HepG2 (cell line): Measurements from ENCODE around the gene ULK3. TPM values are rescaled to one million over a fixed set of nuclear protein-coding genes. Genes with fewer than 3 reads are reported as not detected.

Experiments
- ATAC-seq: fragments of 200-7000 bp; cut with Tn5 transposase; 3 replicates; pipeline ENCODE4 v1.9.1; 2020; ENCODE audit warnings: mild to moderate bottlenecking, moderate library complexity
- BruUV-seq: library from RNA; stranded (reverse); fragments of 400-500 nt; replicated peaks from 2 replicates; lab custom pipeline; 2021; lab: Mats Ljungman, UMichigan
- CTCF ChIA-PET: fragments of 300-600 bp; formaldehyde crosslinking; extraction: SDS; loops from one replicate; lab custom pipeline; 2021; ENCODE audit warnings: low total read pairs, inconsistent platforms, low intra/inter-chr PET ratio; lab: Yijun Ruan, JAX
- POLR2A ChIA-PET: fragments of 350-600 bp; sonication (Branson Sonifier 250); formaldehyde crosslinking; loops from one replicate; lab custom pipeline; 2020; ENCODE audit warnings: antibody characterized with exemption, inconsistent platforms; lab: Yijun Ruan, JAX
- DNase-seq: peaks from one replicate; pipeline ENCODE4 v3.0.0-alpha.2; 2015; ENCODE audit warnings: low spot score
- FAIRE-seq: peaks from 3 replicates; lab custom pipeline; 2011; peaks lifted over from hg19 to GRCh38; lab: Jason Lieb, UNC
- H2AFZ ChIP-seq: one replicate; pipeline ENCODE4 v1.6.1; 2011; ENCODE audit warnings: low read length, inconsistent platforms
- H3K27ac ChIP-seq: fragments of 300-600 bp; 3 replicates; pipeline ENCODE4 v1.8.0; 2011; ENCODE audit warnings: mixed run types, mild to moderate bottlenecking, mixed read lengths, low read length, inconsistent platforms; ENCODE audit not compliant: insufficient read depth; ENCODE audit errors: extremely low read length
- H3K27me3 ChIP-seq, 2 experiments: fragments of 200-600 bp in 1 of 2; 2 replicates in 1 of 2; 3 replicates in 1 of 2; pipeline versions ENCODE4 v1.6.0 to v1.8.0; 2011; ENCODE audit warnings: low read length in 2 of 2, mild to moderate bottlenecking in 2 of 2, moderate library complexity in 2 of 2, inconsistent platforms in 1 of 2; ENCODE audit not compliant: insufficient read depth in 2 of 2, control insufficient read depth in 1 of 2
- H3K36me3 ChIP-seq, 2 experiments: fragments of 200-600 bp in 1 of 2; replicated peaks in 1 of 2; 2 replicates in 1 of 2; 3 replicates in 1 of 2; pipeline versions ENCODE4 v1.5.1 to v1.8.0; 2011; ENCODE audit warnings: low read length in 2 of 2, inconsistent platforms in 1 of 2; ENCODE audit not compliant: insufficient read depth in 2 of 2, control insufficient read depth in 1 of 2
- H3K4me1 ChIP-seq: 2 replicates; pipeline ENCODE4 v1.5.1; 2012; ENCODE audit warnings: low read length, inconsistent platforms; ENCODE audit not compliant: insufficient read depth
- H3K4me2 ChIP-seq: 2 replicates; pipeline ENCODE4 v1.6.0; 2011; ENCODE audit warnings: low read depth, low read length, inconsistent platforms
- H3K4me3 ChIP-seq, 3 experiments: fragments of 200-600 bp in 1 of 3; sonication (generic), shearing (Covaris generic) in 1 of 3; replicated peaks in 1 of 3; 2 replicates each; pipeline ENCODE4 v1.5.1; 2011 to 2016; ENCODE audit warnings: low read length in 3 of 3, inconsistent platforms in 2 of 3, low read depth in 2 of 3, mild to moderate bottlenecking in 2 of 3, control low read depth in 1 of 3, mixed read lengths in 1 of 3; ENCODE audit not compliant: insufficient read depth in 1 of 3
- H3K79me2 ChIP-seq: one replicate; pipeline ENCODE4 v1.6.1; 2011; ENCODE audit warnings: low read length, inconsistent platforms; ENCODE audit not compliant: insufficient read depth
- H3K9ac ChIP-seq: 2 replicates; pipeline ENCODE4 v1.6.0; 2011; ENCODE audit warnings: mild to moderate bottlenecking, low read depth, low read length, inconsistent platforms; ENCODE audit not compliant: insufficient read depth
- H3K9me3 ChIP-seq: 2 replicates; pipeline ENCODE4 v1.5.1; 2012; ENCODE audit warnings: mild to moderate bottlenecking, low read length
- H4K20me1 ChIP-seq: 2 replicates; pipeline ENCODE4 v1.6.0; 2011; ENCODE audit warnings: inconsistent platforms, mild to moderate bottlenecking, low read length, moderate library complexity; ENCODE audit not compliant: insufficient read depth
- ATAD3A ChIP-seq: sonication (generic); formaldehyde crosslinking; IDR thresholded peaks from 2 replicates; pipeline ENCODE4 v1.4.0; 2020; ENCODE audit warnings: missing genetic modification reagents
- ELF4 ChIP-seq: sonication (generic); formaldehyde crosslinking; IDR thresholded peaks from 2 replicates; pipeline ENCODE4 v1.5.0; 2020; ENCODE audit warnings: missing genetic modification reagents, mild to moderate bottlenecking, moderate library complexity, borderline replicate concordance
- MAFF ChIP-seq: IDR thresholded peaks from 2 replicates; pipeline ENCODE4 v1.6.1; 2011; ENCODE audit warnings: low read depth, low read length, improper control_type of control experiment
- MAFK ChIP-seq, 2 experiments: IDR thresholded peaks in 1 of 2; conservative IDR thresholded peaks in 1 of 2; 2 replicates each; pipeline ENCODE4 v1.6.1; 2011; ENCODE audit warnings: improper control_type of control experiment in 2 of 2, low read length in 2 of 2
- REST ChIP-seq, 2 experiments: IDR thresholded peaks; 2 replicates each; pipeline ENCODE4 v1.6.1; 2011 to 2012; ENCODE audit warnings: low read length in 2 of 2, borderline replicate concordance in 1 of 2, low read depth in 1 of 2, mild to moderate bottlenecking in 1 of 2, moderate library complexity in 1 of 2
- RORA ChIP-seq: sonication (generic); formaldehyde crosslinking; IDR thresholded peaks from 2 replicates; pipeline ENCODE4 v1.5.0; 2020; ENCODE audit warnings: mild to moderate bottlenecking, missing genetic modification reagents, moderate library complexity
- TRAFD1 ChIP-seq: sonication (generic); formaldehyde crosslinking; IDR thresholded peaks from 2 replicates; pipeline ENCODE4 v1.5.1; 2020; ENCODE audit warnings: missing genetic modification reagents, mild to moderate bottlenecking, borderline replicate concordance
- ZBTB2 ChIP-seq: sonication (generic); formaldehyde crosslinking; IDR thresholded peaks from 2 replicates; pipeline ENCODE4 v1.8.0; 2022; ENCODE audit warnings: low read depth, missing genetic modification reagents
- ZNF280D ChIP-seq: sonication (generic); formaldehyde crosslinking; IDR thresholded peaks from 2 replicates; pipeline ENCODE4 v1.5.1; 2020; ENCODE audit warnings: mild to moderate bottlenecking, missing genetic modification reagents
- ZNF709 ChIP-seq: sonication (generic); formaldehyde crosslinking; IDR thresholded peaks from 2 replicates; pipeline ENCODE4 v1.5.0; 2020; ENCODE audit warnings: mild to moderate bottlenecking, missing genetic modification reagents
- WGBS: methylation state at CpG from one replicate; pipeline ENCODE4 v1.1.6; 2017; ENCODE audit warnings: low lambda C conversion rate; 5-methylcytosine and 5-hydroxymethylcytosine counted together
- in situ Hi-C: cut with HindIII; loops from 2 replicates; pipeline ENCODE4 v1.10.0; 2017; ENCODE audit warnings: low pct_unique_long_range_greater_than_20kb; ENCODE audit not compliant: extremely low pct_ligation_motif_present
- intact Hi-C: fragments of 100-400 bp; cut with micrococcal nuclease; formaldehyde crosslinking; loops from one replicate; pipeline ENCODE4 v1.10.0; 2022; ENCODE audit not compliant: unreplicated experiment
- polyA plus RNA-seq, 8 experiments: library from polyadenylated mRNA; depleted of rRNA in 3 of 8; stranded (reverse) in 7 of 8; unstranded in 1 of 8; fragments of >200 nt; fragmentation: Illumina TruSeq in 4 of 8; extraction: Trizol in 4 of 8; gene quantifications; 2 replicates each; pipeline versions ENCODE4 v1.2.1 to v1.2.3, GENCODE V29; 2011 to 2016; ENCODE audit warnings: low read depth in 4 of 8, missing spikeins in 1 of 8, mixed read lengths in 1 of 8; ENCODE audit not compliant: insufficient read depth in 1 of 8
- total RNA-seq, 5 experiments: library from RNA; depleted of rRNA; stranded (reverse); fragments of >200 nt; fragmentation: Illumina TruSeq; extraction: Trizol; gene quantifications; 2 replicates each; pipeline ENCODE4 v1.2.3, GENCODE V29; 2016; ENCODE audit warnings: low read depth in 1 of 5

The ULK3 gene
- total and polyA plus RNA-seq, 2 of the 13 experiments (the other 11 are each of a cell fraction or from before 2014, with no cell fraction given): 15.2 to 23.7 TPM

DNA sequence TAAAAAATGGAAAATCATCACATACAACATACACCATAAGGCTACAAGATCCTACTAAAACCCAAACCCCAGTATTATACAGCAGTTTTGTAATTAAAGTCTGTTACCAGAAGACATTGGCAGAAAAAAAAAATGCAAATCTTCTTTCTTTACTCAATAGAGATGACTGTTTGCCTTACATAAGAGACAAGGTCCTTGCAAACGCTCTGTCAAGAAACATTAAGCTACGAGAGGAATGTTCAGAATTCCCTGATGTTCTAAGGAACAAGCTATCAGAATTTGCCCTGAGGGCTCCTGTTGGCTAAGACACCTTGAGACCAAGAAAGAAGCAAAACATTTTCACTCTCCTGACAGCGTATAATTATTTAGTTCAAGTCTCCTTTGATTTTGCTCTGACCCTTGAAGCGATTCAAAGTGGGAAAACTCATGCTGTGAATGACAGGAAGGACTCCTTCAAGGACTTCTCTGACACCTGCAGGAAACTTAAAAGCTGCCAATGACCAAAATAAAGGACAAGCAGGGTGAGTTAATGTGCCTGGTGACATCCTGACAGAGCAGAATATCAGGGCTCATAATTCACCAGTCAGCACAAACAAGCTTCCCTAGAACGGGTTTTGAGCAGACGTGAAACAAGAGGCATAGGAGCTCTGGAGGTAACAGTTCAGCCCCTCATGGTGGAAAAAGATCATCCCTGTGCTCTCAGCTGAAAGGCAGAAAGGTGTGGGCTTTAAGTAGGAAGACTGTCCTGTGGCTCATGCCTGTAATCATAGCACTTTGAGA lies 27.7 kb upstream of the ULK3 start:
- CTCF ChIA-PET: no interaction called here
- ATAC-seq: no peak
- TF ChIP-seq MAFF (peak; percentile 67), ZNF280D (CRISPR knock-in tag) (no peak), ELF4 (no peak), MAFK (conservative IDR thresholded peaks at IDR 0.05 in 1 of 2, IDR thresholded peaks at IDR 0.05 in 1 of 2; ENCODE audit: low read length in 2 of 2) (peak; percentile 65 to 66), TRAFD1 (CRISPR knock-in tag) (no peak), RORA (no peak), REST (IDR thresholded peaks at IDR 0.05; ENCODE audit: borderline replicate concordance in 1 of 2, low read depth in 1 of 2, low read length in 2 of 2) (no peak), ZBTB2 (CRISPR knock-in tag) (no peak), ATAD3A (CRISPR knock-in tag) (no peak), ZNF709 (no peak)

More for the DNA sequence above, 27.7 kb upstream of the ULK3 start:
- Histone ChIP-seq H3K4me1 (peaks cover 73% of the 10 kb centered on the region), H3K27me3 (peaks cover 0 to 2% of the 10 kb centered on the region in 2 experiments; a peak in 1 of 5 replicates), H3K27ac (no peak overlapping the region), H3K36me3 (peaks cover 0 to 1% of the 10 kb centered on the region in 2 experiments; a peak in 4 of 5 replicates), H3K4me2 (peak overlapping the region; percentile 41; the same call in 1 of the 2 replicates), H3K9me3 (no peaks in the 10 kb centered on the region), H2AFZ (no peak overlapping the region), H3K9ac (peak overlapping the region; percentile 1; the same call in 1 of the 2 replicates), H4K20me1 (peaks cover 16% of the 10 kb centered on the region), H3K4me3 (no peak overlapping the region), H3K79me2 (peaks cover 61% of the 10 kb centered on the region)
- no peak for FAIRE-seq
- POLR2A ChIA-PET: interaction anchor here (1.1 to 1.7 kb wide), 5 partner anchors 11 to 52 kb away, joined by 3 to 6 read pairs (median 4); partner anchors contain the start of gene MPI
- 79% methylated on average over 6 of the region's 6 CpGs for WGBS
- intact Hi-C loops: no loop called here
- no peak for DNase-seq
- in situ Hi-C loops: no loop called here
- BruUV-seq: no TSS peak
